Endothelial cell of umbilical vein (primary cell): Measurements from ENCODE around the gene RAD9B. TPM values are rescaled to one million over a fixed set of nuclear protein-coding genes. Genes with fewer than 3 reads are reported as not detected.
A peak's percentile ranks its signal among the peaks of the same experiment; 100 is the strongest.

Experiments used
- BruUV-seq: library from RNA; stranded (reverse); fragments of 400-500 nt; replicated peaks from 2 replicates; lab custom pipeline; 2021; lab: Mats Ljungman, UMichigan
- CTCF ChIA-PET: fragments of 300-600, 350-600 bp; sonication (Branson Sonifier 250); formaldehyde crosslinking; loops from one replicate; lab custom pipeline; 2021; ENCODE audit warnings: antibody characterized with exemption, inconsistent platforms; lab: Charles Lee
- POLR2A ChIA-PET: fragments of 300-600, 350-600 bp; sonication (Branson Sonifier 250); formaldehyde crosslinking; loops from one replicate; lab custom pipeline; 2021; ENCODE audit warnings: antibody characterized with exemption, inconsistent platforms; lab: Charles Lee
- DNase-seq: peaks from one replicate; pipeline ENCODE4 v3.0.0-alpha.2; 2011; ENCODE audit warnings: low read depth, low spot score
- FAIRE-seq: peaks from 2 replicates; lab custom pipeline; 2011; peaks lifted over from hg19 to GRCh38; lab: Jason Lieb, UNC
- H2AFZ ChIP-seq: 2 replicates; pipeline ENCODE4 v1.6.0; 2012; ENCODE audit warnings: low read depth, low read length, control low read depth, inconsistent platforms
- H3K27ac ChIP-seq: 2 replicates; pipeline ENCODE4 v1.5.1; 2011; ENCODE audit warnings: low read depth, mild to moderate bottlenecking, control low read depth, low read length, moderate library complexity; ENCODE audit not compliant: insufficient read depth
- H3K27me3 ChIP-seq, 2 experiments: 2 replicates each; pipeline versions ENCODE4 v1.6.0 to v1.6.1; 2011; ENCODE audit warnings: low read length in 2 of 2, mixed read lengths in 1 of 2; ENCODE audit not compliant: control insufficient read depth in 2 of 2, insufficient read depth in 2 of 2
- H3K36me3 ChIP-seq, 2 experiments: 2 replicates in 1 of 2; 3 replicates in 1 of 2; pipeline ENCODE4 v1.5.1; 2011; ENCODE audit warnings: low read length in 2 of 2, mild to moderate bottlenecking in 1 of 2, moderate library complexity in 1 of 2; ENCODE audit not compliant: control insufficient read depth in 2 of 2, insufficient read depth in 2 of 2; ENCODE audit errors: extremely low read depth in 1 of 2
- H3K4me1 ChIP-seq: 3 replicates; pipeline ENCODE4 v1.5.1; 2011; ENCODE audit warnings: mild to moderate bottlenecking, low read length; ENCODE audit not compliant: control insufficient read depth, insufficient read depth; ENCODE audit errors: extremely low read depth
- H3K4me2 ChIP-seq: 2 replicates; pipeline ENCODE4 v1.6.1; 2011; ENCODE audit warnings: low read length, control low read depth, mixed read lengths; ENCODE audit not compliant: insufficient read depth
- H3K4me3 ChIP-seq, 3 experiments: fragments of 200-600 bp in 1 of 3; sonication (generic), shearing (Covaris generic) in 1 of 3; replicated peaks in 1 of 3; 2 replicates each; pipeline ENCODE4 v1.5.1; 2011 to 2016; ENCODE audit warnings: control low read depth in 3 of 3, low read length in 3 of 3, mild to moderate bottlenecking in 2 of 3, inconsistent platforms in 1 of 3, low read depth in 1 of 3, moderate library complexity in 1 of 3; ENCODE audit not compliant: insufficient read depth in 1 of 3
- H3K79me2 ChIP-seq: 2 replicates; pipeline ENCODE4 v1.6.0; 2012; ENCODE audit warnings: low read length, inconsistent platforms; ENCODE audit not compliant: control insufficient read depth, insufficient read depth
- H3K9ac ChIP-seq: replicated peaks from 2 replicates; pipeline ENCODE3; 2011; ENCODE audit warnings: low read length, control low read depth; ENCODE audit not compliant: insufficient read depth; ENCODE audit errors: extremely low read depth
- H3K9me1 ChIP-seq: replicated peaks from 3 replicates; pipeline ENCODE4 v1.6.0; 2011; ENCODE audit warnings: mild to moderate bottlenecking, low read length; ENCODE audit not compliant: control insufficient read depth, insufficient read depth; ENCODE audit errors: extremely low read depth
- H3K9me3 ChIP-seq: replicated peaks from 2 replicates; pipeline ENCODE4 v1.5.1; 2012; ENCODE audit warnings: low read length, inconsistent platforms; ENCODE audit not compliant: control insufficient read depth, insufficient read depth
- H4K20me1 ChIP-seq: replicated peaks from 2 replicates; pipeline ENCODE3; 2011; ENCODE audit warnings: mild to moderate bottlenecking, low read length; ENCODE audit not compliant: control insufficient read depth, insufficient read depth; ENCODE audit errors: extremely low read depth
- EZH2 ChIP-seq: IDR thresholded peaks from 2 replicates; pipeline ENCODE4 v1.6.1; 2012; ENCODE audit warnings: borderline replicate concordance, low read depth, mild to moderate bottlenecking, moderate library complexity, low read length, inconsistent platforms; ENCODE audit not compliant: severe bottlenecking
- FOS ChIP-seq: IDR thresholded peaks from 2 replicates; pipeline ENCODE4 v1.6.1; 2011; ENCODE audit warnings: mild to moderate bottlenecking, low read length, moderate library complexity, borderline replicate concordance; ENCODE audit not compliant: insufficient read depth
- GATA2 ChIP-seq: IDR thresholded peaks from 2 replicates; pipeline ENCODE4 v1.7.0; 2011; ENCODE audit warnings: low read depth, mild to moderate bottlenecking, moderate library complexity, mixed read lengths, low read length; ENCODE audit not compliant: insufficient read length, insufficient read depth
- JUN ChIP-seq: IDR thresholded peaks from 2 replicates; pipeline ENCODE4 v1.6.1; 2011; ENCODE audit warnings: borderline replicate concordance, low read depth; ENCODE audit not compliant: insufficient read length, insufficient read depth
- MAX ChIP-seq: IDR thresholded peaks from 2 replicates; pipeline ENCODE4 v1.6.1; 2011; ENCODE audit not compliant: insufficient read depth, insufficient read length
- MYC ChIP-seq: IDR thresholded peaks from one replicate; pipeline ENCODE4 v1.6.1; 2011; ENCODE audit warnings: mild to moderate bottlenecking, low read depth, low read length
- POLR2A ChIP-seq: IDR thresholded peaks from 2 replicates; pipeline ENCODE4 v1.6.1; 2012; ENCODE audit warnings: low read depth, mild to moderate bottlenecking, control low read depth, low read length
- POLR2AphosphoS5 ChIP-seq: IDR thresholded peaks from 2 replicates; pipeline ENCODE4 v1.6.1; 2012; ENCODE audit warnings: low read depth, mild to moderate bottlenecking, control low read depth, low read length, moderate library complexity; ENCODE audit not compliant: insufficient read depth
- dilution Hi-C: fragments of 300-500 bp; cut with MboI; formaldehyde crosslinking; loops from one replicate; pipeline ENCODE4 v1.15.0; 2019; ENCODE audit warnings: low sequenced_read_pairs; ENCODE audit not compliant: extremely low pct_ligation_motif_present
- intact Hi-C: fragments of 100-400 bp; cut with micrococcal nuclease; formaldehyde crosslinking; loops from one replicate; pipeline ENCODE4 v1.10.0; 2022
- polyA plus RNA-seq, 4 experiments: library from polyadenylated mRNA; depleted of rRNA in 3 of 4; stranded (reverse) in 3 of 4; unstranded in 1 of 4; fragments of >200 nt; gene quantifications; 2 replicates each; pipeline versions ENCODE4 v1.2.1 to v1.2.3, GENCODE V29; 2011 to 2012; ENCODE audit warnings: missing spikeins in 1 of 4
- total RNA-seq: library from RNA; stranded (reverse); gene quantifications from 2 replicates; pipeline ENCODE4 v1.2.3, GENCODE V29; 2021
- TF ChIP-seq, protein P1 (sequence below), 2 donors: IDR thresholded peaks; 1 replicate in 1 of 2; 2 replicates in 1 of 2; pipeline ENCODE4 v1.5.1; 2011; ENCODE audit warnings: low read length in 2 of 2, mild to moderate bottlenecking in 2 of 2, moderate library complexity in 2 of 2, control low read depth in 1 of 2, inconsistent platforms in 1 of 2, low read depth in 1 of 2; ENCODE audit not compliant: insufficient read depth in 1 of 2; ENCODE audit errors: extremely low read depth in 1 of 2

RAD9B gene
- total and polyA plus RNA-seq, 2 donors (not counting 3 experiments of a cell fraction or from before 2014, with no cell fraction given), result 0.11 to 0.15 TPM

- Histone ChIP-seq H4K20me1 (no peaks in the 10 kb centered on the region), H3K36me3 (peaks cover 0 to 2% of the 10 kb centered on the region in 2 experiments), H3K79me2 (peaks cover 22% of the 10 kb centered on the region), H3K27ac (peak overlapping the region; percentile 52), H3K27me3 (no peaks in the 10 kb centered on the region), H3K9ac (peak overlapping the region; percentile 86), H3K4me2 (peak overlapping the region; percentile 97), H3K4me3 (peak overlapping the region; percentile 60 to 84 (median 77)), H3K9me1 (no peaks in the 10 kb centered on the region), H3K4me1 (peaks cover 13% of the 10 kb centered on the region), H3K9me3 (no peaks in the 10 kb centered on the region), H2AFZ (peak overlapping the region; percentile 53)
- ChIA-PET CTCF (interaction anchor here (0.7 to 3.8 kb wide), 17 partner anchors 11 to 146 kb away, joined by 3 to 99 read pairs (median 6); partner anchors contain the start of genes ARPC3, RAD9B, TCTN1 and VPS29), POLR2A (interaction anchor here (1.2 to 1.5 kb wide), 3 partner anchors 18 to 35 kb away, joined by 3 to 16 read pairs (median 4); partner anchors contain the start of genes ARPC3, RAD9B and VPS29)
- no peak for DNase-seq
- dilution Hi-C loops, result no loop called here
- TF ChIP-seq EZH2 (no peak), POLR2A (no peak), JUN (no peak), MYC (no peak)
- FAIRE-seq, result no peak
- intact Hi-C loops, result loop anchor here (1.0 to 5.0 kb wide), 6 partner anchors 18 to 274 kb away; partner anchors contain the start of genes ARPC3, PPP1CC, PPTC7 and RAD9B
- TSS peak; percentile 76 for BruUV-seq
These were observed 34.3 kb upstream of the RAD9B start for GRCh38 chr12:110467847-110468213.

- CTCF ChIA-PET, result interaction anchor here (0.7 to 3.8 kb wide), 23 partner anchors 9 to 145 kb away, joined by 3 to 99 read pairs (median 5); partner anchors contain the start of genes ARPC3, RAD9B, TCTN1 and VPS29
- intact Hi-C loops (loop anchor here (1.0 to 5.0 kb wide), 9 partner anchors 18 to 420 kb away; partner anchors contain the start of genes ARPC3, PPP1CC, PPTC7 and RAD9B), dilution Hi-C loops (no loop called here)
- Histone ChIP-seq H3K9ac (peak within 1 kb of the TSS; percentile 86), H3K36me3 (no peaks in the 10 kb centered on the region), H3K27ac (peak within 1 kb of the TSS; percentile 52), H3K9me1 (no peaks in the 10 kb centered on the region), H3K79me2 (peaks cover 22% of the 10 kb centered on the region), H3K27me3 (no peaks in the 10 kb centered on the region), H4K20me1 (no peaks in the 10 kb centered on the region), H3K4me3 (peak within 1 kb of the TSS; percentile 60 to 84 (median 77)), H3K4me1 (peaks cover 13% of the 10 kb centered on the region), H2AFZ (peak within 1 kb of the TSS; percentile 94), H3K4me2 (peak within 1 kb of the TSS; percentile 97), H3K9me3 (no peaks in the 10 kb centered on the region)
- no TSS peak for BruUV-seq
- DNase-seq (peak; percentile 98), FAIRE-seq (peak; percentile 99)
- TF ChIP-seq EZH2, result no peak
- TF ChIP-seq JUN, result no peak
- TF ChIP-seq FOS, result peak; percentile 8
- peak; percentile 31 for TF ChIP-seq POLR2AphosphoS5
- peak; percentile 79 for TF ChIP-seq MYC
- TF ChIP-seq POLR2A, result peak; percentile 64
- TF ChIP-seq, protein P1, sequence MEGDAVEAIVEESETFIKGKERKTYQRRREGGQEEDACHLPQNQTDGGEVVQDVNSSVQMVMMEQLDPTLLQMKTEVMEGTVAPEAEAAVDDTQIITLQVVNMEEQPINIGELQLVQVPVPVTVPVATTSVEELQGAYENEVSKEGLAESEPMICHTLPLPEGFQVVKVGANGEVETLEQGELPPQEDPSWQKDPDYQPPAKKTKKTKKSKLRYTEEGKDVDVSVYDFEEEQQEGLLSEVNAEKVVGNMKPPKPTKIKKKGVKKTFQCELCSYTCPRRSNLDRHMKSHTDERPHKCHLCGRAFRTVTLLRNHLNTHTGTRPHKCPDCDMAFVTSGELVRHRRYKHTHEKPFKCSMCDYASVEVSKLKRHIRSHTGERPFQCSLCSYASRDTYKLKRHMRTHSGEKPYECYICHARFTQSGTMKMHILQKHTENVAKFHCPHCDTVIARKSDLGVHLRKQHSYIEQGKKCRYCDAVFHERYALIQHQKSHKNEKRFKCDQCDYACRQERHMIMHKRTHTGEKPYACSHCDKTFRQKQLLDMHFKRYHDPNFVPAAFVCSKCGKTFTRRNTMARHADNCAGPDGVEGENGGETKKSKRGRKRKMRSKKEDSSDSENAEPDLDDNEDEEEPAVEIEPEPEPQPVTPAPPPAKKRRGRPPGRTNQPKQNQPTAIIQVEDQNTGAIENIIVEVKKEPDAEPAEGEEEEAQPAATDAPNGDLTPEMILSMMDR (IDR thresholded peaks at IDR 0.05; ENCODE audit: extremely low read depth in 1 of 2, insufficient read depth in 1 of 2, low read depth in 1 of 2, low read length in 2 of 2), result no peak
- TF ChIP-seq MAX, result peak; percentile 48
- no peak for TF ChIP-seq GATA2
- POLR2A ChIA-PET, result interaction anchor here (1.0 to 1.5 kb wide), 4 partner anchors 18 to 227 kb away, joined by 3 to 16 read pairs (median 4); partner anchors contain the start of genes ARPC3, RAD9B and VPS29
These were observed 33.7 kb upstream of the RAD9B start, which contains the start of the genes FAM216A and GPN3 for GRCh38 chr12:110468214-110469048. TSS of gene FAM216A (plus strand) at chr12:110468845. CDS start at chr12:110468876, 31 bp downstream. TSS of gene GPN3 (minus strand) at chr12:110468257. CDS start at chr12:110468203, 54 bp downstream.
